GM10266 (cell line): ENCODE results near the gene R3HDM4.

Source experiments
- DNase-seq: peaks from one replicate; pipeline ENCODE4 v3.0.0; 2012; ENCODE audit errors: extremely low spot score
- TF ChIP-seq, protein P1 (sequence below): IDR thresholded peaks from 2 replicates; pipeline ENCODE4 v1.5.1; 2012; ENCODE audit warnings: mild to moderate bottlenecking, low read depth; ENCODE audit not compliant: control insufficient read depth, insufficient read depth; ENCODE audit errors: missing control alignments

Gene R3HDM4

DNA sequence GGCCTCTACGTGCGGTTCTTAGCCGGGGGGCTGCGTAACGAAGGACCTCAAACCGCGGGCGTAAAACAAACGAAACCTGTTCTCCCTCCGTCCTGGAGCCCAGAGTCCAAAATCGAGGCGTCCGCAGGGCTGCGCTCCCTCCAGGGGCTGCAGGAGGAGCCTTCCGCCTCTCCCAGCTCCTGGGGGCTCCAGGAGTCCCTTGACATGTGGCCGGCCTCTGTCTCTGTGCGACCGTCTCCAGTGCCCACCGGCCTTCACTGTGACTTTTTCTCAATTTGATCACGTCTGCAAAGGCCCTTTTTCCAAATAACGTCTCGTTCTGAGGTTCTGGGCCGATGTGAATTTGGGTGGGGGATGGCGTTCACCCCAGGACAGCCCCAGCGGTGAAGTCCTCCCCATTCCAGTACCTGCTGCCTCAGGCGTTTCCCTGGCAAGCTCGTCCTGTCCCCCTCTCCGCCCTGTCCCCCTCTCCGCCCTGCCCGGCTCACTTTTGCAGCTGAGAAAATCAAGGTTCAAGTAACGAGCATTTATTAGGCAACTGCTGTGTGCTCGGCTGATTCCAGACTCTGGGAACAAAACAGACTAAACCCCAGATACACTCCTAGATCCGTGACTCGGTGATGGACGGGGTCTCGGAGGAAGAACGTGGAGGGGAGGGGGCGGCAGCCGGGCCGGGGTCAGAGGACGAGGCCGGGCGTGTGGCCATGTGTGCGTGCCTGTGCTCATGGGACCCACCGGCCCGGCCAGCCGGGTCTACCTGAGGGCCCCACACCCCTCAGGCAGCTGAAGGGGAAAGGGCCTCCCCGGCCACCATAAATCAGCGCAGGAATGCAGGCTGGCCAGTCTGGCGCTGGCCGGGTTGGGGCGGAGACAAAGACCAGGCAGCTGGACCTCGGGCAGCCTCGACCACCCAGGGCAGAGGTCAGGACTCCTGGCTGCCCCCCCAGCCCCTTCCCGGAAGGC lies 43.1 kb upstream of the R3HDM4 start:
- no peak for DNase-seq
- TF ChIP-seq, protein P1, sequence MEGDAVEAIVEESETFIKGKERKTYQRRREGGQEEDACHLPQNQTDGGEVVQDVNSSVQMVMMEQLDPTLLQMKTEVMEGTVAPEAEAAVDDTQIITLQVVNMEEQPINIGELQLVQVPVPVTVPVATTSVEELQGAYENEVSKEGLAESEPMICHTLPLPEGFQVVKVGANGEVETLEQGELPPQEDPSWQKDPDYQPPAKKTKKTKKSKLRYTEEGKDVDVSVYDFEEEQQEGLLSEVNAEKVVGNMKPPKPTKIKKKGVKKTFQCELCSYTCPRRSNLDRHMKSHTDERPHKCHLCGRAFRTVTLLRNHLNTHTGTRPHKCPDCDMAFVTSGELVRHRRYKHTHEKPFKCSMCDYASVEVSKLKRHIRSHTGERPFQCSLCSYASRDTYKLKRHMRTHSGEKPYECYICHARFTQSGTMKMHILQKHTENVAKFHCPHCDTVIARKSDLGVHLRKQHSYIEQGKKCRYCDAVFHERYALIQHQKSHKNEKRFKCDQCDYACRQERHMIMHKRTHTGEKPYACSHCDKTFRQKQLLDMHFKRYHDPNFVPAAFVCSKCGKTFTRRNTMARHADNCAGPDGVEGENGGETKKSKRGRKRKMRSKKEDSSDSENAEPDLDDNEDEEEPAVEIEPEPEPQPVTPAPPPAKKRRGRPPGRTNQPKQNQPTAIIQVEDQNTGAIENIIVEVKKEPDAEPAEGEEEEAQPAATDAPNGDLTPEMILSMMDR, result no peak

DNA sequence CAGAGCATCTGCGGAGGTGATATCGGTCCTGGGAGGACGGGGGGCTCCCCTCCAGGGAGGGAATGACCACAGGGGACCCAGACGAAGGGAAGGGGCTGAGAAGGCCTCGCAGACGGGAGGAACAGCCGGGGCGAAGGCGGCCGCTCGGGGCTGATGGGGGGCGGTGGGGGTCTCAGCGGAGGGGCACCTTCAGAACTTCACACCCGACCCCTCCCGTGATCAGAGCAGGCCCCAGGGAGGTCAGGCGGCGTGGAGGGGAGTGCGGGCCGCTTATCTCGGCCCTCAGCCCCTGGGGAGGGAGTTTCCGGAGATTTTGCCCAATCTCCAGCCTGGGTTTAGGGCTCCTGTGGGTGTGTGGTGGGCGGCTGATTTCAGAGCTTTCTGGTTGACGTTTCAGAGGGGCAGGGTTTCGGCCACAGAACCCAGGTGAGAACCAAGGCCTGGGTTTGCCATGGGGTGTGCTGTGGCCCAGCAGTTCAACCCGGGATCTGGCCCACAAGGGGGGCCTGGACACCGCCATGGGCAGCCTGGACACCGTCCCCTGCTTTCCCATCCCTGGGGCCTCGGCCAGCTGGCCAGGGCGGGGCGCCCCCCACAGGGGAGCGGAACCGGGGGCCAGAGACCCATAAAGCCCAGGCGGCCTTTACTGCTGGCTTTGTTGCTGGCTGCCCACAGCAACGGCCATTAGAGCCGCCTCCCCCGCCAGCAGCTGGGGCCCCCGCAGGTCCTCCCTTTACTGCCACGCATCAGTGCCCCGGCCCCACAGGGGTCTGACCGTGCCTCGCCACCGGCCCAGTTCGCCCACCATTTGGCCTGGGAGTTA lies 41.9 kb upstream of the R3HDM4 start:
- DNase-seq, result peak; percentile 94
- TF ChIP-seq, protein P1, result no peak

DNA sequence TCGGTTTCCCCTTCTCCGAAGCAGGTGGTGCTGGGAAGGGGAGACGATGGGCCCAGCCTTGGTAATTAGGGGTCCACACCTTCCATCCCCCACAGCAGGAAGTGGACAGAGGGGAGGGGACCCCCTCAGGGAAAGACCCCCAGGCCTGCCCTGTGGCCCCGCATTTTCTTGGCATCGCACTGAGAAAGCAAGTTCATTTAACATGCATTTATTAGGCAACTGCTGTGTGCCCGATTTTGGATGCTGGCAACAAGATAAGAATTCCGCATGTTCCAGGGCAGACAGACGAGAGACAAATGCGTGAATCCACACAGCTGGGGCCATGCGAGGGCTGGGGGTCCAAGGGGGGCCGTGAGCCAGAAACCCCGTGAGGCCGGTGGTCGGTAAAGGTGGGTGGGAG lies 41.3 kb upstream of the R3HDM4 start:
- DNase-seq, result no peak
- TF ChIP-seq, protein P1, result no peak

DNA sequence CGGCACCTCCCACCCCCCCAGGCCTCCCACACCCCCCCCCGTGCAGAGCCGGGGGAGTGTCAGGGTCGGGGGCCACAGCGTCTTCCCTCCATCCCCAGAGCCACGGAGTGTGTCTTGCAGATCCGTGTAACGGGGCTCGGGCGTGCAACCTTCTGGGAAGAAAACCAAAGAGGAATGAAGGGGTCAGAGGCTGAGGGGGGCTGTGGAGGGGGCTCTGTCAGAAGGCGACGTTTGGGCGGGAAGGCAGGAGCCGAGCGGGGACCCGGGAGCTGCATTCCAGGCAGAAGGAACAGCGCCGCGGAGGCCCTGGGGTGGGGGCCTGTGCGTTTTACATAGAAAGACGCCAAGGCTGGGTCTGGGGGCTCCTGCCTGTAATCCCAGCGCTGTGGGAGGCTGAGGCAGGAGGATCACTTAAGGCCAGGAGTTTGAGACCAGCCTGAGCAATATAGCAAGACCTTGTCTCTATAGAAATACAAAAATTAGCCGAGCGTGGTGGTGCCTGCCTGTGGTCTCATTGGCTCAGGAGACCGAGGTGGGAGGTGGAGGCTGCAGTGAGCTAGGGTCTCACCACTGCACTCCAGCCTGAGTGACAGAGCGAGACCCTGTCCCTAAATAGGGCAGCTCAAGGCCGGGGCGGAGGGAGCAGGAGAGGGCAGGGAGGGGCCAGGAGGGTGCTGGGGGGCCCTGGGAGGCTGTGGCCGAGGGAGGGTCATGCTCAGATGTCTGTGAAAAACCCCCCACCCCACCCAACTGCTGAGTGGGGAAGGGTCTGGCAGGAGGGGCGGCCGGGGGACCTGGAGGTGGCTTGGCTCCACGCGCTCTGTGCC lies 40.6 kb upstream of the R3HDM4 start:
- DNase-seq, result no peak
- TF ChIP-seq, protein P1, result no peak

DNA sequence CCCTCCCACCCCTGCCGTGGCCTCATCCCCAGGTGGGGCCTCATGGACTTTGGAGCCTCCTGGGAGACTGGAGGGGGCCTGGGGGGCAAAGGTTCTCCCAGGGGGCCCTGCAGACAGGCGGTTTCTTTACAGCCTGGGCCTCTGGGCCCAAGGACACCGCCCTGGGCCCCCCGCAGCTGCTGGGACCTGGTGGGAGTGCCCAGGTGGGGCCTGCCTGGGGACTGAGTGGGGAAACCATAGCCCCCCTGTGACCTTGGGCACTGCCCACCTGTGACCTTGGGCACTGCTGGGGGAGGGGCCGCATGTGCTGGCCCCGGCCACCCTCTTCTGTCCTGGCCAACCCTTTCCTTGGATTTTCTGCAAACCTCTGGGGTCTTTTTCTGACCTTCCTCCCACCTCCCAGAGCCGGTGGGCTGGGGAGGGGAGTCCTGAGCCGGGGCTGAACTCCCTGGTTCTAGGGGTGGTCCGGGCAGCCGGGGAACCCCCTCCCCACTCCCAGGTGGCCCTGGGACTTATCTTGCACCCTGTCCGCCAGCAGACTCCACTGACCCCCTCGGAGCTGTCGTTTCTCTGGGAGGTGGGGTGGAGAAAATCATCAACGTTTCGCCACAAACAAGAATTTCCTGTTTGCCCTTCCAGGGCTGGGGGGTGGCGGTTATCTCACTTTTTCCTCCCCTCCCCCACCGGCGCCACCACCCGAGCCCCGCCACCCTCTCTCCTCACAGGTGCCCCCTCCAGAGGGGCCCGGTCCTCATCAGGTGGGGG lies 39.8 kb upstream of the R3HDM4 start:
- TF ChIP-seq, protein P1, result no peak
- no peak for DNase-seq

DNA sequence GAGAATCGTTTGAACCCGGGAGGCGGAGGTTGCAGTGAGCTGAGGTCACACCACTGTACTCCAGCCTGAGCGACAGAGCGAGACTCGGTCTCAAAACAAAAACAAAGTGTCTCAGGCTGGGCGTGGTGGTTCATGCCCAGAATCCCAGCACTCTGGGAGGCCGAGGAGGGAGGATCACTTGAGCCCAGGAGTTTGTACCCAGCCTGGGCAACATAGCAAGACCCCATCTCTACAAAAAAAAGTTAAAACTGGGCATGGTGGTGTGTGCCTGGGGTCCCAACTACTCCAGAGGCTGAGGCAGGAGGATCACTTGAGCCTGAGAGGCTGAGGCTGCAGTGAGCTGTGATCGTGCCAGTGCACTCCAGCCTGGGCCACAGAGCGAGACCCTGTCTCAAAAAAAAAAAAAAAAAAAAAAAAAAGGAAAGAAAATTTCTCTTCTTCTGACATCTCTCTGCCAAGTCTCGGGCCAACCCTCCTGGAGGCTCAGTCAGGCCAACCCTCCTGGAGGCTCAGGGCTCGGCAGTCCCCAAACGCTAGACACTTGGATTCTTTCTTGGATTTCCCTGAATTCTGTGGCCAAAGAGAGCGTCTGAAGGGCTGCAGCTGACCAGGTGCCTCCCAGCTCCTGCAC lies 39.1 kb upstream of the R3HDM4 start:
- no peak for DNase-seq
- TF ChIP-seq, protein P1, result no peak
